ENCODE results near the gene EGFLAM. TPM values are rescaled to one million over a fixed set of nuclear protein-coding genes. Genes with fewer than 3 reads are reported as not detected.
A peak's percentile ranks its signal among the peaks of the same experiment; 100 is the strongest.

The EGFLAM gene
- 1 to 10 TPM; 1.8 to 3.9 (median 3.0) TPM for total RNA-seq

DNA sequence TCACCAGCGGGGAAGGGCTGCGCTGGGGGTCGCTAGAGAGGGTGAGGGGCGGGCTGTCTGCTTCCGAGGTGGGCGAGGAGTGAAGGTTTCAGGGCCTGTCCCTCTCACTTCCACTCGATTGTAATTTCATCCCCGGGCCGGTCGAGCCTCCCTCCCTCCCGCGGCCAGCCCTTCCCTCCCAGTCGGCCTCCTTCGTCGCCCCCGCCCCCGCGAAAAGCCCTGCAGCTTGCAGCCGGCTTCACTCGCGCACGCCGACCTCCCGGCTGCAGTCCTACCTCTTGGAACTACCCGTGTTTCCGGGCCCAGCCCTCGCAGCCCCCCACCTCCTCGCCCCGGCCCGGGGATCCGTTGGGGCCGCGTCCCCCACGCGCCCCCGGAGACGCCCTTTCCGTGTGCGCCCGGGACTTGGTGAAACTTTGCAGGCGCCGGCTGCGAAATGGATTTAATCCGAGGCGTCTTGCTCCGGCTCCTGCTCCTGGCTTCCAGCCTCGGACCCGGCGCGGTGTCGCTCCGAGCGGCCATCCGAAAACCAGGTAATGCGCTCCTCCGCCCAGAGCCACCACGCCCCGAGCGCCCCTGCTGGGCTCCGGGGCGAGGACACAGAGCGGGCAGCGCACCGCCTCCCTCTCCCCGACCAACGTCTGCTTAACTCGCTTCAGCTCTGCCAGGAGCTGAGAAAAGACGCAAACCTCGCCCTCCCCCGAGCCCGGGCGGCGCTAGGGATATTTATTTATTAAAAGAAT, at the start of gene EGFLAM:
TSS of gene EGFLAM (plus strand) at position 241 of the 743 bp plus-strand sequence. CDS start at position 437, 196 bp downstream.
- Histone ChIP-seq H3K9me3 (no peaks in the 10 kb centered on the region), H3K27ac (peak within 1 kb of the TSS; percentile 6), H3K4me1 (peaks cover 19% of the 10 kb centered on the region), H3K27me3 (peaks cover 56% of the 10 kb centered on the region), H3K36me3 (no peaks in the 10 kb centered on the region), H3K4me3 (peak within 1 kb of the TSS; percentile 58)
- no peak for DNase-seq (ENCODE audit: low spot score in 2 of 2)
- TF ChIP-seq EP300 (IDR thresholded peaks at IDR 0.05) (no peak), POLR2A (IDR thresholded peaks at IDR 0.05) (no peak), POLR2AphosphoS5 (IDR thresholded peaks at IDR 0.05) (no peak)
- TF ChIP-seq, protein P1, sequence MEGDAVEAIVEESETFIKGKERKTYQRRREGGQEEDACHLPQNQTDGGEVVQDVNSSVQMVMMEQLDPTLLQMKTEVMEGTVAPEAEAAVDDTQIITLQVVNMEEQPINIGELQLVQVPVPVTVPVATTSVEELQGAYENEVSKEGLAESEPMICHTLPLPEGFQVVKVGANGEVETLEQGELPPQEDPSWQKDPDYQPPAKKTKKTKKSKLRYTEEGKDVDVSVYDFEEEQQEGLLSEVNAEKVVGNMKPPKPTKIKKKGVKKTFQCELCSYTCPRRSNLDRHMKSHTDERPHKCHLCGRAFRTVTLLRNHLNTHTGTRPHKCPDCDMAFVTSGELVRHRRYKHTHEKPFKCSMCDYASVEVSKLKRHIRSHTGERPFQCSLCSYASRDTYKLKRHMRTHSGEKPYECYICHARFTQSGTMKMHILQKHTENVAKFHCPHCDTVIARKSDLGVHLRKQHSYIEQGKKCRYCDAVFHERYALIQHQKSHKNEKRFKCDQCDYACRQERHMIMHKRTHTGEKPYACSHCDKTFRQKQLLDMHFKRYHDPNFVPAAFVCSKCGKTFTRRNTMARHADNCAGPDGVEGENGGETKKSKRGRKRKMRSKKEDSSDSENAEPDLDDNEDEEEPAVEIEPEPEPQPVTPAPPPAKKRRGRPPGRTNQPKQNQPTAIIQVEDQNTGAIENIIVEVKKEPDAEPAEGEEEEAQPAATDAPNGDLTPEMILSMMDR (IDR thresholded peaks at IDR 0.05) = no peak
- WGBS = 1% methylated on average over 59 of the region's 73 CpGs

DNA sequence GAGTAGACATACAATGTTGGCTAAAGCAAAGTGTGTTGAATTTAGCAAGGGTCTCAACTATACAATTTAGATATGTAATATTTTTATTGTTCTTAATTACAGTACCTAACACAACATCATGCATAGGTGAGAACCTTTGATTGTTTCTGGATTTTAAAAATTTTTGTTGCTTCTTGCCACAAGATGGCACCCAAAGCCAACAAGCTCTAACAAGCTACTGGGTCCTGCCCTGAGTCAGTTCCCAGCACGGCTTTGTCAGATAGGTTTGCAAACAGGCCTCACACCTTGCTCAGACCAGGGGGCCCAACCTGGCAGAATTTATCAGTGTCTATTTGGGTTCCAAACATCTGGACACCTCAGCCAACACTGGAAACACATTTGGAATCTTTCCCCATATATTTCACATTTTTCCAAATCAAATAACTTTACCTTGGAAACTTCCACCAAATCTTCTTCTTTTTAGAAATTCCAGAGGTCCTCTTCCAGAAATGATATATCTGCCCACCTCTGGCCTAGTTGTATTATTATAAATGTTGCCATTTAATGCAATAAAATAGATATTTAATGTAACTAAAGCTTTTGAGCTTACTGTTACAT, 49.5 kb upstream of the EGFLAM start:
- H3K27ac ChIP-seq = no peak overlapping the region
- no peaks in the 10 kb centered on the region for H3K9me3 ChIP-seq
- H3K4me3 ChIP-seq = no peak overlapping the region
- H3K4me1 ChIP-seq = no peaks in the 10 kb centered on the region
- WGBS = 6% methylated on average over 1 of the region's 1 CpG
- H3K36me3 ChIP-seq = no peaks in the 10 kb centered on the region
- TF ChIP-seq EP300 (IDR thresholded peaks at IDR 0.05) = no peak
- TF ChIP-seq, protein P1 (IDR thresholded peaks at IDR 0.05) = peak in 1 of 2 donors; percentile 27
- DNase-seq (ENCODE audit: low spot score in 2 of 2) = no peak
- peaks cover 8% of the 10 kb centered on the region for H3K27me3 ChIP-seq

DNA sequence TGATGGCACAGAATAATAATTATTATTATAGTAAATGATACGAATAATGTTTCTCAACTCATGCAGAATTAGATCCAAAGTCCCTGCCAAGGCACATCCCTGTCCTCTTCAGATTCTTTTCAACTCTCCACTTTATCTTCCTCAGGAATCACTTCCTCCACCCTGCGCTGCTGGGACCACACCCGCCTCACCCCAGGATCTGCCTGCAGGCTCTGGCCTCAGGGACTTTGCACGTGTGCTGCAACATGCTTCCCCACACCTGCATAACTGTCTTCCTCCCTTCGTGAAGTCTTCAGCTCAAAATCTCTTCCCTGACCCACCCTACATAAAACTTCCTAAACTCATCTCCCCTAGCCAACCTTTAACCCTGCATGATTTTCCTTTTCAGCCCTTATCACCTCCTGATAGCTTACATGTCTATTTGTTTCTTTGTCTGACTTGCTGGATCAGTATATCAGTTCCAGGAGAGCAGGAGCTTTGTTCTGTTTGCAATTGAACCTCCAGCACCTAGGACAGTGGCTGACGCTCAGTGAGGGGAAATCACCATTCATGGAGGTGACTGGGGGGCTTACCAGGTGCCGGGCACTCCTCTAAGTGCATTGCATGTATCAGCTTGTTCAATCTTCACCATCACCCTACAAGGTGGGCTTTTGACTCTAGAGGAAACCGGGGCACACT, 47.5 kb upstream of the EGFLAM start:
- 48% methylated on average over 8 of the region's 8 CpGs for WGBS
- Histone ChIP-seq H3K27ac (no peak overlapping the region), H3K4me3 (no peak overlapping the region), H3K27me3 (peaks cover 2% of the 10 kb centered on the region), H3K9me3 (no peaks in the 10 kb centered on the region), H3K4me1 (no peaks in the 10 kb centered on the region), H3K36me3 (no peaks in the 10 kb centered on the region)
- no peak for DNase-seq (ENCODE audit: low spot score in 2 of 2)
- TF ChIP-seq POLR2AphosphoS5 (IDR thresholded peaks at IDR 0.05) (no peak), EP300 (IDR thresholded peaks at IDR 0.05) (no peak), POLR2A (IDR thresholded peaks at IDR 0.05) (no peak)
- TF ChIP-seq, protein P1 (IDR thresholded peaks at IDR 0.05) = no peak

- TF ChIP-seq, protein P1 (IDR thresholded peaks at IDR 0.05) = no peak
- no peak for TF ChIP-seq POLR2AphosphoS5 (IDR thresholded peaks at IDR 0.05)
- no peak for TF ChIP-seq EP300 (IDR thresholded peaks at IDR 0.05)
- TF ChIP-seq POLR2A (IDR thresholded peaks at IDR 0.05) = no peak
- DNase-seq (ENCODE audit: low spot score in 2 of 2) = no peak
- no peak overlapping the region for H3K4me3 ChIP-seq
- no peaks in the 10 kb centered on the region for H3K36me3 ChIP-seq
- no peaks in the 10 kb centered on the region for H3K4me1 ChIP-seq
- no peak overlapping the region for H3K27ac ChIP-seq
- H3K9me3 ChIP-seq = no peaks in the 10 kb centered on the region
- H3K27me3 ChIP-seq = no peaks in the 10 kb centered on the region
- 15% methylated on average over 6 of the region's 6 CpGs for WGBS
These were observed 47.0 kb upstream of the EGFLAM start for GRCh38 chr5:38211354-38211710.

- Histone ChIP-seq H3K4me3 (no peak overlapping the region), H3K9me3 (no peaks in the 10 kb centered on the region), H3K36me3 (no peaks in the 10 kb centered on the region), H3K27me3 (no peaks in the 10 kb centered on the region), H3K4me1 (no peaks in the 10 kb centered on the region), H3K27ac (no peak overlapping the region)
- TF ChIP-seq POLR2AphosphoS5 (IDR thresholded peaks at IDR 0.05) (no peak), EP300 (IDR thresholded peaks at IDR 0.05) (no peak), POLR2A (IDR thresholded peaks at IDR 0.05) (no peak)
- TF ChIP-seq, protein P1 (IDR thresholded peaks at IDR 0.05) = no peak
- no peak for DNase-seq (ENCODE audit: low spot score in 2 of 2)
These were observed 46.1 kb upstream of the EGFLAM start for GRCh38 chr5:38212307-38212706.
